Measurements from ENCODE around the gene ZC3H10.
A peak's percentile ranks its signal among the peaks of the same experiment; 100 is the strongest.
"Not testable (repeated sequence)": the region's sequence is repeated elsewhere in the genome, so short reads cannot be mapped to it uniquely, and the experiment has no call there.

Gene ZC3H10

GRCh38 chr12:56156464-56157200 is 38.6 kb downstream of the ZC3H10 start:
- not testable (repeated sequence) for DNase-seq

GRCh38 chr12:56157201-56158028 is 39.3 kb downstream of the ZC3H10 start:
- DNase-seq = peak in 1 of 2 experiments; percentile 58

GRCh38 chr12:56158029-56158925 is 40.2 kb downstream of the ZC3H10 start, which contains the start of gene MYL6:
Gene MYL6 (plus strand): TSS chr12:56158359. CDS start chr12:56158402, 43 bp downstream.
- peak; percentile 89 to 91 for DNase-seq

- no peak for DNase-seq
Measured at GRCh38 chr12:56158926-56159461, 40.9 kb downstream of the ZC3H10 start.

- DNase-seq = no peak
Measured at GRCh38 chr12:56159482-56160192, 41.6 kb downstream of the ZC3H10 start.

- DNase-seq = no peak
Measured at GRCh38 chr12:56160193-56160763, 42.2 kb downstream of the ZC3H10 start.

- DNase-seq = no peak
Measured at GRCh38 chr12:56160894-56161689, 43.0 kb downstream of the ZC3H10 start.

GRCh38 chr12:56161690-56162351 is 43.8 kb downstream of the ZC3H10 start:
- no peak for DNase-seq

- DNase-seq = no peak
Measured at GRCh38 chr12:56162468-56163290, 44.6 kb downstream of the ZC3H10 start.

- no peak for DNase-seq
Measured at GRCh38 chr12:56163533-56164344, 45.7 kb downstream of the ZC3H10 start.

GRCh38 chr12:56164345-56164729 is 46.3 kb downstream of the ZC3H10 start:
- no peak for DNase-seq

GRCh38 chr12:56165369-56165768 is 47.3 kb downstream of the ZC3H10 start:
- no peak for DNase-seq

- DNase-seq = no peak
Measured at GRCh38 chr12:56169229-56169759, 51.2 kb downstream of the ZC3H10 start.

GRCh38 chr12:56172839-56173238 is 54.8 kb downstream of the ZC3H10 start:
- no peak for DNase-seq

Measured in cerebellar nuclear complex (tissue), 1 donor.